Endothelial cell of coronary artery (primary cell): Measurements from ENCODE around the gene ABCA6. TPM values are rescaled to one million over a fixed set of nuclear protein-coding genes. Genes with fewer than 3 reads are reported as not detected.

Experiments used
- total RNA-seq: library from RNA; depleted of rRNA; stranded (reverse); fragments of >200 nt; gene quantifications from 2 replicates; pipeline ENCODE4 v1.2.3, GENCODE V29; 2014

Gene ABCA6
- 11.1 and 33.5 TPM in 2 replicates for total RNA-seq

DNA sequence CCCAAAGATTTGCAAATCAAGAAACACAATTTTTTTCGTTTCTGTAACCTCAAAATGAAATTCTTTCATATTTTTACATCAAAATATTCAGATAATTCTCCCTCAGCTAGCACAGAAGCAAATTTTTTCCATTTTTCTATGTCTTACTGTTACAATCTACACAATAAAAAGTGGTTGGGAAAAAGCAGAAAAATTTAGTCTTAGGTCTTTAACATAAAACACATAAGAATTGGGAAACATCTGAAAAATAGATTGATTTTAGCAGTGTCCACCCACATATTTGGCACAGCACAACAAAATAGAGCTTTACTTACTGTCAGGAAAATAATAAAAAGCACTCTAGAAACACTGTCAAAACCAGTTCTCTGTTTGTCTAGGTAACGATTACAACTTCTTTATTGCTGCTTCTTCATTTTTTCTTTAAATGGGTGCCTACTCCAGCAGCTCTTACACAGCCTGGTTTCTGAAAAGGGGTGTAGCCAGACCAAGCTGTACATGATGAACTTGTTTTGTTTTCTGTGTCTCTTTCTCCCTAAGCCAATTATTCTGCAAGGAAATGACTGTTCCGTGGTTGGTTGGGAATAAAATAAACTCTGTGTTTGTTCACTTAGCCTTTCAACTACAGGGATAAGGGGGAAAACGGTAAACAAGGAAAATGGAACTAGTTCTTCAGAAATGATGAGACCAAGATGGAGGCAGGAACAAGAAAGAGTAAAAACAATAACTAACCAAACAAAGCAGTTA is at the start of gene ABCA6:
Gene ABCA6 (minus strand): TSS at position 465 of the 744 bp plus-strand sequence. CDS start 1,192 bp downstream, outside the sequence.

GRCh38 chr17:69060822-69061221 is 80.9 kb downstream of the ABCA6 start, which contains the start of gene ABCA9:
TSS of gene ABCA9 (minus strand) at chr17:69060927. CDS start at chr17:69051126, 9,801 bp downstream.

Other genes starting within 250 kb of the ABCA6 start
- 5.8 and 15.6 TPM in 2 replicates for gene ABCA8, start 186.5 kb downstream of the ABCA6 start, total RNA-seq
- 2.4 and 4.4 TPM in 2 replicates for gene ABCA9, start 81.0 kb downstream of the ABCA6 start, total RNA-seq
- 0.72 and 0.75 TPM in 2 replicates for gene ABCA10, start 86.9 kb upstream of the ABCA6 start, total RNA-seq
- gene ABCA5, start 185.2 kb upstream of the ABCA6 start, total RNA-seq = 10.5 and 11.0 TPM in 2 replicates